ENCODE results near the gene SPEN.

DNA sequence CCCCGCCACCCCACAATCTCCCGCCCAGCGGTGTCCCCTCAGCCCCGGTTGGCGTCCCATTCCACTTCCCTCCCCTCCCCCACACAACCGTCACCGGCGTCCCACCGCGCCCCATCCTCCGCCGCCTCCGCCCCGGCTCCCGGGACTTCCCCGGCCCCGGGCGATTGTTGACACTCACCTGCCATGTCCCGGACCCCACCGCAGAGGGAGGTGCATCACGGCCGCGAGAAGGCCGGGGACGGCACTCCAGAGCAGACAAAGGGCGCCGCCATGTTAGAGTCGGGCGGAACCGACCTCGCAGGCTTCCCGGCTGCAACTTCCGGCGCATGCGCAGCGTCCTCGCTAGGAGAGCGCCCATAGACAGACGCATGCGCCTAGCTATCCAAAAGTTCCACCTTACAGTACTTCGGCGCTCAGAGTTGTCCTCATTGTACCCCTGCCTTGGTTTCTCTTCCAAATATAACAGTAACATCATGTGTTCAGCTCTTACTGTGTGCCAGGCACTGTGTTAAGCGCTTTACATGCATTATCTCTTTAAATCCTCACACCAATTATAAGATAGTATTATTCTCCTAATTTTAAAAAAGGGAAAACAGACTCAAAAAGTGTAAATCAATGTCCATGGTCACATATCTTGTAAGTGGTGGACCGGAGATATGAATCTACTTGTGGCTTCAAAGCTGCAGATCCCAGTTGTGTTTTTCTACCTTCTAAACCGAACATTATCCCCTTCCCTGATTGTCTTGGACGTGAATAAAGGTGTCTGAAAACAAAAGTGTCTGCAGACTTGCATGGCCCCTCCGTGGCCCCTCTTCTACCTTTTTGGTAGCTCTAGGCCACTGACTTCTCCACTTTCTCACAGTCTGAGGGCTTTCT, 128.5 kb downstream of the SPEN start, which contains the start of gene ZBTB17:
- TF ChIP-seq, protein P1, sequence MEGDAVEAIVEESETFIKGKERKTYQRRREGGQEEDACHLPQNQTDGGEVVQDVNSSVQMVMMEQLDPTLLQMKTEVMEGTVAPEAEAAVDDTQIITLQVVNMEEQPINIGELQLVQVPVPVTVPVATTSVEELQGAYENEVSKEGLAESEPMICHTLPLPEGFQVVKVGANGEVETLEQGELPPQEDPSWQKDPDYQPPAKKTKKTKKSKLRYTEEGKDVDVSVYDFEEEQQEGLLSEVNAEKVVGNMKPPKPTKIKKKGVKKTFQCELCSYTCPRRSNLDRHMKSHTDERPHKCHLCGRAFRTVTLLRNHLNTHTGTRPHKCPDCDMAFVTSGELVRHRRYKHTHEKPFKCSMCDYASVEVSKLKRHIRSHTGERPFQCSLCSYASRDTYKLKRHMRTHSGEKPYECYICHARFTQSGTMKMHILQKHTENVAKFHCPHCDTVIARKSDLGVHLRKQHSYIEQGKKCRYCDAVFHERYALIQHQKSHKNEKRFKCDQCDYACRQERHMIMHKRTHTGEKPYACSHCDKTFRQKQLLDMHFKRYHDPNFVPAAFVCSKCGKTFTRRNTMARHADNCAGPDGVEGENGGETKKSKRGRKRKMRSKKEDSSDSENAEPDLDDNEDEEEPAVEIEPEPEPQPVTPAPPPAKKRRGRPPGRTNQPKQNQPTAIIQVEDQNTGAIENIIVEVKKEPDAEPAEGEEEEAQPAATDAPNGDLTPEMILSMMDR (IDR thresholded peaks at IDR 0.05) = no peak
- TF ChIP-seq NRF1 (IDR thresholded peaks at IDR 0.05; ENCODE audit: low read depth, low read length) = peak; percentile 99
- no peak for TF ChIP-seq JUND (IDR thresholded peaks at IDR 0.05)
- no peak for TF ChIP-seq RXRA (IDR thresholded peaks at IDR 0.05; ENCODE audit: borderline replicate concordance, low read depth)
- TF ChIP-seq RCOR1 (IDR thresholded peaks at IDR 0.05; ENCODE audit: low read length) = no peak; the same call in 1 of the 2 replicates
- TF ChIP-seq TAF1 (IDR thresholded peaks at IDR 0.05; ENCODE audit: borderline replicate concordance, low read depth, low read length) = peak; percentile 78
- TF ChIP-seq POLR2AphosphoS5 (IDR thresholded peaks at IDR 0.05; ENCODE audit: low read depth, low read length) = peak; percentile 65
- peak; percentile 87 for TF ChIP-seq GABPA (IDR thresholded peaks at IDR 0.05; ENCODE audit: low read depth)
- no peak; the same call in 1 of the 2 replicates for TF ChIP-seq SIN3A (IDR thresholded peaks at IDR 0.05; ENCODE audit: borderline replicate concordance, low read depth, low read length)
- TF ChIP-seq MEF2A (IDR thresholded peaks at IDR 0.05; ENCODE audit: borderline replicate concordance, low read depth) = no peak
- TF ChIP-seq, protein P2, sequence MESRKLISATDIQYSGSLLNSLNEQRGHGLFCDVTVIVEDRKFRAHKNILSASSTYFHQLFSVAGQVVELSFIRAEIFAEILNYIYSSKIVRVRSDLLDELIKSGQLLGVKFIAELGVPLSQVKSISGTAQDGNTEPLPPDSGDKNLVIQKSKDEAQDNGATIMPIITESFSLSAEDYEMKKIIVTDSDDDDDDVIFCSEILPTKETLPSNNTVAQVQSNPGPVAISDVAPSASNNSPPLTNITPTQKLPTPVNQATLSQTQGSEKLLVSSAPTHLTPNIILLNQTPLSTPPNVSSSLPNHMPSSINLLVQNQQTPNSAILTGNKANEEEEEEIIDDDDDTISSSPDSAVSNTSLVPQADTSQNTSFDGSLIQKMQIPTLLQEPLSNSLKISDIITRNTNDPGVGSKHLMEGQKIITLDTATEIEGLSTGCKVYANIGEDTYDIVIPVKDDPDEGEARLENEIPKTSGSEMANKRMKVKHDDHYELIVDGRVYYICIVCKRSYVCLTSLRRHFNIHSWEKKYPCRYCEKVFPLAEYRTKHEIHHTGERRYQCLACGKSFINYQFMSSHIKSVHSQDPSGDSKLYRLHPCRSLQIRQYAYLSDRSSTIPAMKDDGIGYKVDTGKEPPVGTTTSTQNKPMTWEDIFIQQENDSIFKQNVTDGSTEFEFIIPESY (IDR thresholded peaks at IDR 0.05; ENCODE audit: borderline replicate concordance, low read depth) = no peak
